ENCODE measurements around the gene ENC1.
"Not testable (repeated sequence)": the region's sequence is repeated elsewhere in the genome, so short reads cannot be mapped to it uniquely, and the experiment has no call there.

The ENC1 gene, protein sequence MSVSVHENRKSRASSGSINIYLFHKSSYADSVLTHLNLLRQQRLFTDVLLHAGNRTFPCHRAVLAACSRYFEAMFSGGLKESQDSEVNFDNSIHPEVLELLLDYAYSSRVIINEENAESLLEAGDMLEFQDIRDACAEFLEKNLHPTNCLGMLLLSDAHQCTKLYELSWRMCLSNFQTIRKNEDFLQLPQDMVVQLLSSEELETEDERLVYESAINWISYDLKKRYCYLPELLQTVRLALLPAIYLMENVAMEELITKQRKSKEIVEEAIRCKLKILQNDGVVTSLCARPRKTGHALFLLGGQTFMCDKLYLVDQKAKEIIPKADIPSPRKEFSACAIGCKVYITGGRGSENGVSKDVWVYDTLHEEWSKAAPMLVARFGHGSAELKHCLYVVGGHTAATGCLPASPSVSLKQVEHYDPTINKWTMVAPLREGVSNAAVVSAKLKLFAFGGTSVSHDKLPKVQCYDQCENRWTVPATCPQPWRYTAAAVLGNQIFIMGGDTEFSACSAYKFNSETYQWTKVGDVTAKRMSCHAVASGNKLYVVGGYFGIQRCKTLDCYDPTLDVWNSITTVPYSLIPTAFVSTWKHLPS

DNA sequence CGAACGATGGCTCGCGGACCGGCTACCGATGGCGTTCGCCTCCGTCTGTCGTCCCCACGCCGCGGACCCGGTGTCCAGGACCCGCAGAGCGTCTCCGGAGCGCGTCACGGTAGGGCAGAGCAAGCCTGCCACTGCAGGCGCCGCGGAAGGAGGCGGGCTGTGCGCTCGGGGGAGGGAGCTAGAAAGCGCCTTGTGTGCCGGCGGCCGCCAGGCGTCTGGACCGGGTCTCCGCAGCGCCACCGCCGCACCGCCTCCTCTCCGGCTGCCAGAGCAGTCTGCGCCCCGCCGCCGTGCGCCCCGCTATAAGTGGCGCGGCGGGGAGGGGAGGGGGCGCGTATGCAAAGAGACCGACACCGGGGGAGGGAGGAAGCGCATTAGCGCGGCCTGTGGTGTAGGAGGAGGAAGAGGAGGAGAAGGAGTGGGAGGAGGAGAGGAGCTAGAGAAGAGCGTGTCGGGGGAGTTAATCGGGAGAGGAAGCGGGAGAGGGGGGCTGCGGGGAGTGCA lies at the start of gene ENC1:
ENC1 (minus strand) TSS at position 279 of the 504 bp plus-strand sequence. CDS start 4,243 bp downstream, outside the sequence.
- peak; percentile 23 for DNase-seq

DNA sequence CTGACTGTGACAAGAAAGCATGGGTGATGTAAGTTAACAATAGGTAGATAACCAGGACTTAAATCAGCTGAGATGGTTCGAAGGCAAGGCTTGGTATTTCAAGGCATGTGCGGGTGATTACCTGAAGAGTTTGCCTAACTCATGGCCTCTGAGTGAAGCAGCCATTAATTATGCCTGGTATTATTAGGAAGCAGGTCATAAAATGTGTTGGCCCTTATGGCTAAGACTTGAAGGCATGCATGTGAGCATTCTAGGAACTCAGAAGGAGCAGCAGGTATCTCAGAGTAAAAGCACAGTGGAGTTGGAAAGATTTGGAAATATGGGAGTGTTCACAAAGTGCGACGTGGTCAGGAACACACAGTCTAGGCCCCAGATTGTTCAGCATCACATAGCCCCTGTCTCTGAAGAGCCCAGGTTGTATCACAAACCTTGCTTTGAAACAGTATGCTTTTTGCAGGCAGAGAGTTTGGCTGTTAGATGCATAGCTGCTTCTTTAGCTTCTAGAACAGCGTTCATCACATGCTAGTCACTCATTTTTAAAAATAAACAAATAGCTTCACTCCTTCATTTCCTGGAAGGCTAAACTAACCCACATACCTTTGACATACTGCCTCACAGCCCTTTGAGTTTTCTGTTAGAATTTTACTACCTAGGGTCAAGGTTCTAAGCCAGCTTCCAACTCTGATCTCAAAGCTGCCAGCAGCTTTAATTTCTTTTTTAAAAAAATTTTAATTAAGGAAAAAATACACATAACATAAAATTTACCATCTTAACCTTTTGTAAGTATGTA lies 46.6 kb upstream of the ENC1 start:
- DNase-seq, result no peak

DNA sequence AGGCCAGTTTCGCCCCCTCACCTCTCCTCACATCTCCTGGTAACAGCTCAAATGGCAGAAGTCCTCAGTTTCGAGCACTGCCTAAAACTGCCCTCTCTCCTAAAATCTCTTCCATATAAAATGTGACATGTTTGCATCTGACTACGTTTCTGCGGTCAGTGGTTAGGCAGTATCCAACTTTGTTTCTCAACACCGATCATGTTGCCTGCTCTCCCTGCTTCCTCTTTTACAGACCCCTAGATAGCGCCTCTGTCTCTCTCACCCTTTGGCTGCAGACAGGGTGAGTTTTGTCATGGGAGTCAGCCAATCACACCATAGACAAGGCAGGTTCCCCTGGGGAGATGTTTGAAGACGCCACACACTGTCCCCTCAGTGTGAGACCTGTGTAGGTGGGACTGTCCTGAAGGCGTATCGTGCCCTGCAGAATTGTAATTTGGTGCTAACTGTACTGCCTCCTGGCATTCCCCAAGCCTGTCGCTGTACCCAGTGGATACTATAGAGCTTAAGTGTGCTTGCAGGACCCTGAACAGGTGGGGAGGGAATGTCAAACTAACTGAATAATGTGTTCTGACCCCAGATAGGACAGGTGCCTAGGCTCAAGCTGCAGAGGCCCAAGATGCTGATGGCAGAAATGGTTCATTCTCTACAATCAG lies 45.6 kb upstream of the ENC1 start:
- DNase-seq, result no peak

DNA sequence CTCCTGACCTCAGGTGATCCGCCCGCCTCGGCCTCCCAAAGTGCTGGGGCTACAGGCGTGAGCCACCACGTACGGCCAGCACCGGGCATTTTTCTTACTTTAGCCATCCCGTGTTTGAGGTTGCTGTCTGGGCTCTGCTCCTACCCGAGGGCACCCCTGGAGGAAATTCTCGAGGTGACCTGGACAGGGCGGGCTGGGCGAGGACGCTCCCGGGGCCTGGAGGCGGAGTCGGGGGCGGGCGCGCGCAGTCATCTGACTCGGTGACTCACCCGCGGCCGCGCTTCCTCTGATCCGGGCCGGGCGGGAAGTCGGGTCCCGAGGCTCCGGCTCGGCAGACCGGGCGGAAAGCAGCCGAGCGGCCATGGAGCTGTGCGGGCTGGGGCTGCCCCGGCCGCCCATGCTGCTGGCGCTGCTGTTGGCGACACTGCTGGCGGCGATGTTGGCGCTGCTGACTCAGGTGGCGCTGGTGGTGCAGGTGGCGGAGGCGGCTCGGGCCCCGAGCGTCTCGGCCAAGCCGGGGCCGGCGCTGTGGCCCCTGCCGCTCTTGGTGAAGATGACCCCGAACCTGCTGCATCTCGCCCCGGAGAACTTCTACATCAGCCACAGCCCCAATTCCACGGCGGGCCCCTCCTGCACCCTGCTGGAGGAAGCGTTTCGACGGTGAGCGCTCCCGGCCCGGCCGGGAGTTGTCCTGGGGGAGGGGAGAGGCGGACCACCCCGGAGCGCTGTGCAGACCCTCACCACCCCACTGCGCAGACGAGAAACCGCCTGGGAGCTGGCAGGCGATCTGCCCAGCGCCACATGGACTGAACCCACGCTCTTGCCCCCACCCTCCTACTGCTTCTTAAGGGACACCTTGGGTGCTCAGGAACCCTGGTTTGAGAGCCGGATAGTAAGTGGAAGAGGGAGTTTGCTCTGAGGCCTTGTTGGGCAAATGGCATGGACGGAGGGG lies 44.6 kb upstream of the ENC1 start, which contains the start of gene HEXB:
HEXB (plus strand) TSS at position 334 of the 952 bp plus-strand sequence; CDS start at position 362, 28 bp downstream.
- peak; percentile 9 for DNase-seq

- DNase-seq, result no peak
Observed at GRCh38 chr5:74679966-74680365, 39.4 kb upstream of the ENC1 start.

DNA sequence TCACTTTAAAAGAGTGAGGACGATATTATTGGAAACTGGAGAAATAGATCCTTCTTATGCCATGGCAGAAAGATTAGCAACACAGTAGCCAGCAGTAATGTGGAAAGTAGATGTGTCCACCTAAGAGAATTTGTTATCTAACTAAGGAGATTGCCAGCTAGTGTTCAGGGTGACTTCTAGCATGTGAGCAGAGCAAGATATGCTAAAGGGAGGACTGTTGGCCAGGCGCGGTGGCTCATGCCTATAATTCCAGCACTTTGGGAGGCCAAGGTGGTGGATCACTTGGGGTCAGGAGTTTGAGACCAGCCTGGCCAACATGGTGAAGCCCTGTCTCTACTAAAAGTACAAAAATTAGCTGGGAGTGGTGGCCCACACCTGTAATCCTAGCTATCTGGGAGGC lies 38.8 kb upstream of the ENC1 start:
- DNase-seq, result not testable (repeated sequence)

GRCh38 chr5:74678123-74678522 lies 37.6 kb upstream of the ENC1 start:
- not testable (repeated sequence) for DNase-seq

GRCh38 chr5:74676466-74676865 lies 35.9 kb upstream of the ENC1 start:
- not testable (repeated sequence) for DNase-seq

DNA sequence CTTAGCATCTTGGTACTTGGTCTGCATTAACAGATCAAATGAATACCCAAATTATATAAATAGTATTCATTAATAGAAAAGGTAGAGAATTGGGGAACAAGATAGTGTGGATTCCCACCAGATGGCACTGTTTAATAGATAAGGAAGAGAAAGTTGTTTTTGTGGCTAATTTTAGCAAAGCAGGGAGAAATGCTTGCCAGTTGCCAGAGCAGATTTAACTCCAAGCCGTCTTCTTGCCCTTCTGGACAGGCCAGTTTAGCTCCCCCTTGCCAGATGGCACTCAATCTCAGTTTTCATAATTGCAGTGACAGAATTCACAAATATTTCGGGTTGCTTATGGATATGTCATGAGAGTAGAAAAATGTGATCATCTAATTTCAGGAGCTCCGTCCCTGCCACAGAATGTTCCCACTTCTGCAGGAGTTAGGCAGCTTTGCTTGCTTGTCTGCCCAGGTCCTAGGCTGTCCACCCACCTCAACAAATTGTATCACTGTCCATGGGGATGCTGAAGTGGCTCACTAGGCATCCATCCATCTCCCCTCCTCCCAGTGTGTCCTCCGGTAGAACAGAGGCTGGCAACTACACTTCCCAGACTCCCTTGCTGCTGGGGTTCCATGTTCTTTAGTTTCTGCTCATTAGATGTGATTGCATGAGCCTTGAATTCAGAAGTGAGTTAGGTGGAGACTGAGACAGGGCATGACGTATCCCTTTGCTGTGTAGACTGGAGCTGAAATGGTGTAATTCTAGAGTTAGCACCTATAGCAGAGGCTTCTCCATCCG lies 32.7 kb upstream of the ENC1 start:
- peak; percentile 1 for DNase-seq

- DNase-seq, result no peak
Observed at GRCh38 chr5:74672215-74672877, 31.8 kb upstream of the ENC1 start.

GRCh38 chr5:74670396-74671038 lies 30.0 kb upstream of the ENC1 start:
- no peak for DNase-seq

GRCh38 chr5:74669821-74670220 lies 29.3 kb upstream of the ENC1 start:
- DNase-seq, result no peak

DNA sequence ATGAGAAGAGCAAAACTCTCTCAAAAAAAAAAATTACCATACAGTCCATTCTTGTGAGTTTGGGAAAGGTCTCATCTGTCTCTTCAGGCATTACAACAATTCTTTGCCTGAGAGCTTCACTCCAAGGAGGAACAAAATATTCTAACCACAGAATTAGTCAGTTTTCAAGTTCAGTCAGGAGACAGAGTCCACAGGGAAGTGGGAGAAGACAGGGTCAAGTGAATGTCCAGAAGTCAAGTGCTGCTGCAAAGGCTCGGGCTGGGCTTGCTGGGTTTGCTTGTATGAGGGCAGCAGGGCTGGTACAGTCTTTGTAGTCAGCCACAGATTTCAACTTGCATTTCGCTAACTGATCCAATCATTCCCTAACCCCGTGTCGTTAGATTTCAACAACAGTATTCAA lies 26.9 kb upstream of the ENC1 start:
- no peak for DNase-seq

GRCh38 chr5:74665816-74666215 lies 25.3 kb upstream of the ENC1 start:
- no peak for DNase-seq

DNA sequence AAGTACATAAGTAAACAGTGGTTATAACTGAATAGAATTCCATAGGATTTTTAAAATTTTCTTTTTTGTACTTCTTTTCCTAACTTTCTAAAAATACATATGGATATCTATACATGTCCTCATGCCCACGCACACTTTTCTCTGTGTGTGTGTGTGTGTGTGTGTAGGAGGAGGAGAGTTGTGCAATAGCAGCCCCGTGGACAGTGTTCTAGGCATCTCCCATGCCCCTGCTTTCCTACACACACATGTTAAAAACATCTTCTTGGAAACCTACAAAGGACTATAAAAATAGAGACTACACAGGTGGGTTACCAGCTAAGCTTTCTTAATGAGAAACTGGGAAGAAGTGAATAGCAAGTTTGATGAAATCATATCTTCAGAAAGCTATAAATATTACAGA lies 24.7 kb upstream of the ENC1 start:
- no peak for DNase-seq

DNA sequence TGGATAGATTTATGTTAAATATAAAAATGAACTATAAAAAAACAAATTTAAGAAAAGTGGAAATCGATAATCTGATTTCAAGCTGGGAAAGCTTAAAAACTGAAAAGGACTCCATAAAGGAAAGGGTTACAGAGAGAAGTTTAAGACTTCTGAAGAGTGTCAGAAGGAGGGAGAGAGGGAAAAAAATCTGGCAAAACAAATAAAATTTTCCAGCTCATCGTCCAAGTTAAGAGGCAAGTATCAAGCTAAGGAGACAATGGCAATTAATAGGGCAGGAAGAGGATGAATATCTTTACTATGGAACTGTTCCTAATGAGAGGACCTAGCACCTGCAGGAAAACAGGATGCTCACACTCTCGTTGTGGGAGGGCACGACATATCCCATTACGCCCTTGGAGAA lies 24.0 kb upstream of the ENC1 start:
- no peak for DNase-seq

DNA sequence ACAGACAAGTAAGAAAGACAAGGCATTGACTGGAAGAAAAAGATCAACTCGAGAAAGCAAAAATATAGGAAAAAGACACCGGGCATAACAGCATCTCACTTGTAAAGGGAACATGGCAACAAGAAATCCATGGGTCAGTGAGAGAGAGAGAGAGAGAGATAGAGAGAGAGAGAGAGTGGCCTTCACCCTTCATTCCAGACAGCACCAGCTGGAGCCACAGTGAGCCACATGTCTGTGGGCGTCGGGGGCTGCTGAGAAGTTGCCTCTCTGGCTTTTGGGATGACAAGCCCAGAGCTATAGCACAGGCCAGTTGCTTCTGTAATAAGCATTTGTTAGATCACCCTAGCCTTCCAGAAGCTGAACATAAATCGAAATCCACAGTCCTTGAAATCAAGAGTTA lies 20.3 kb upstream of the ENC1 start:
- DNase-seq, result no peak

GRCh38 chr5:74660140-74660539 lies 19.6 kb upstream of the ENC1 start:
- no peak for DNase-seq

- DNase-seq, result no peak
Observed at GRCh38 chr5:74659172-74659571, 18.6 kb upstream of the ENC1 start.

DNA sequence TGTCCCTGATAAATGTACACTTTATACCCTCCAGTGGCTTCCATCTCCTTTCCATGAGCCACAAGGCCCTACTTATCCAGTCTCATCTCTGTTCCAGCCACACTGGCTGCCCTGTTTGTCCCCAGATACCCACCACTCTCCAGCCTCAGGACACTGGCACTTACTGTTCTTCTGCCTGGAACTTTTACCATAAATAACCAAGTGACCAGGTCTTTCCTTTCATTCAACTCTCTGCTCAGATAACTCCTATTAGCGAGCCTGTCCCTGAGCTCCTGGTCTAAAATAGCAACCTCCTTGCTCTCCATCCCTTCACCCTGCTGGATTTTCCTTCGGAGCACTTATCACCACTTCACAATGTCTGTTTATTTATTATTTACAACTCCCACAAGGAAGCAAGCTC lies 16.6 kb upstream of the ENC1 start:
- no peak for DNase-seq
